GM10266 (cell line): Measurements from ENCODE around the gene CDPF1.

Source experiments
- DNase-seq: peaks from one replicate; pipeline ENCODE4 v3.0.0; 2012; ENCODE audit errors: extremely low spot score
- TF ChIP-seq, protein P1 (sequence below): IDR thresholded peaks from 2 replicates; pipeline ENCODE4 v1.5.1; 2012; ENCODE audit warnings: mild to moderate bottlenecking, low read depth; ENCODE audit not compliant: control insufficient read depth, insufficient read depth; ENCODE audit errors: missing control alignments

Gene CDPF1

DNA sequence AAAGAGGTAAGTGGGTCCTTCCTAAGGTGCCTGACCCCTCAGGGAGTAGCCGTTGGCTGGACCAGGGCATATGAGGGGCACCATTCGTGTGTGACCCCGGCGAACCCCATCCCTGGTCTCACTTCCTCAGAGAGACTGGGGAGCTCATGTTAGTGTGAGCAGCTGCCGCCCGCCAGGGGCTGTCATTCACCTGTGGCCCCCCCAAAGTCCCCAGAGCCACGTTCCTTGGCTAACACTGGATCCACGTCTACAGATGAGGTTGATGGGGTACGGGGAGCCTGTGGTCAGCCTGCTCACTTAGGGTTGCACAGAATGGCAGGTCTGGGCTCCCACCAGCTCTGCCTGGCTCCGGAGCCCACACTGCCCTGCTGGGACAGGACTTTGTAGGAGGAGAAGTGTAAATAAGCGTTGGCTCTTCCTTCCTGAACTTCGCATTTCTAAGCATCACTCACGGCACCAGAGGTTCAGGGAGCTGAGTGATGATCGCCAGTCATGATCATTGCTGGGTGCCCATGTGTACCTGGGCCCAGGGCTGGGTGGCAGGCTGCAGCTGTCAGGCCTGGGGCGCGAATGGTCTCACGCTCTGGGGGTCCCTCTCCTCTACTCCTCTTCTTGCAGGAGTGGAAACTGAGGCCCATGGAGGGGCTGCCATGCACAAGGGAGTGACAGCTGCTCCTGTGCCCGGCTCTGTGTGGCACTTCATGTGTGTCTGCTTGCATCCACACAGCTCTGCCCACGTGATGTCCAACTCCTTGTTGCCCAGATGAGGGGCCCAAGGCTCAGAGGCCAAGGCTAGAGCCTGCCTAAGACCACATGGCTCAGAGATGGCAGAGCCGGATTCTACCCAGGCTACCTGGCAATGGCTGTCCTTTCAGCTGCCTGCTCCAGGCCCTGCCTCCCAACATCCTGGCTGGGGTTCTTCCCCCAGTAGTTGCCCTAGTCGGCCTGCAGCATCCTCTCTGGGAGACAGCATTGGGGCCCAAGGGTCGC is 28.9 kb upstream of the CDPF1 start:
- DNase-seq, result no peak
- TF ChIP-seq, protein P1, sequence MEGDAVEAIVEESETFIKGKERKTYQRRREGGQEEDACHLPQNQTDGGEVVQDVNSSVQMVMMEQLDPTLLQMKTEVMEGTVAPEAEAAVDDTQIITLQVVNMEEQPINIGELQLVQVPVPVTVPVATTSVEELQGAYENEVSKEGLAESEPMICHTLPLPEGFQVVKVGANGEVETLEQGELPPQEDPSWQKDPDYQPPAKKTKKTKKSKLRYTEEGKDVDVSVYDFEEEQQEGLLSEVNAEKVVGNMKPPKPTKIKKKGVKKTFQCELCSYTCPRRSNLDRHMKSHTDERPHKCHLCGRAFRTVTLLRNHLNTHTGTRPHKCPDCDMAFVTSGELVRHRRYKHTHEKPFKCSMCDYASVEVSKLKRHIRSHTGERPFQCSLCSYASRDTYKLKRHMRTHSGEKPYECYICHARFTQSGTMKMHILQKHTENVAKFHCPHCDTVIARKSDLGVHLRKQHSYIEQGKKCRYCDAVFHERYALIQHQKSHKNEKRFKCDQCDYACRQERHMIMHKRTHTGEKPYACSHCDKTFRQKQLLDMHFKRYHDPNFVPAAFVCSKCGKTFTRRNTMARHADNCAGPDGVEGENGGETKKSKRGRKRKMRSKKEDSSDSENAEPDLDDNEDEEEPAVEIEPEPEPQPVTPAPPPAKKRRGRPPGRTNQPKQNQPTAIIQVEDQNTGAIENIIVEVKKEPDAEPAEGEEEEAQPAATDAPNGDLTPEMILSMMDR, result no peak

DNA sequence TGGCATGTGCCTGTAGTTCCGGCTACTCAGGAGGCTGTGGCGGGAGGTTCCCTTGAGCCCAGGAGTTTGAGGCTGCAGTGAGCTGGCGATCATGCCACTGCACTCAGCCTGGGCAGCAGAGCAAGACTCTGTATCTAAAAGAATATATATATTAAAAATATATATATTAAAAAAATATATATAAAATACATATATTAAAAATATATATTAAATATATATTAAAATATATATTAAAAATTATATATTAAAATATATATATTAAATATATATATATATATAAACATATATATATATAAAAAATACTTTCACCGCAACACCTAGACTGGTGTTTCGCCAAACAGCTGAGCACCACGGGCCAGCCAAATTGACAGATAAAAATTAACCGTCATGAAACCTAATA is 26.5 kb upstream of the CDPF1 start:
- no peak for DNase-seq
- TF ChIP-seq, protein P1, result no peak

DNA sequence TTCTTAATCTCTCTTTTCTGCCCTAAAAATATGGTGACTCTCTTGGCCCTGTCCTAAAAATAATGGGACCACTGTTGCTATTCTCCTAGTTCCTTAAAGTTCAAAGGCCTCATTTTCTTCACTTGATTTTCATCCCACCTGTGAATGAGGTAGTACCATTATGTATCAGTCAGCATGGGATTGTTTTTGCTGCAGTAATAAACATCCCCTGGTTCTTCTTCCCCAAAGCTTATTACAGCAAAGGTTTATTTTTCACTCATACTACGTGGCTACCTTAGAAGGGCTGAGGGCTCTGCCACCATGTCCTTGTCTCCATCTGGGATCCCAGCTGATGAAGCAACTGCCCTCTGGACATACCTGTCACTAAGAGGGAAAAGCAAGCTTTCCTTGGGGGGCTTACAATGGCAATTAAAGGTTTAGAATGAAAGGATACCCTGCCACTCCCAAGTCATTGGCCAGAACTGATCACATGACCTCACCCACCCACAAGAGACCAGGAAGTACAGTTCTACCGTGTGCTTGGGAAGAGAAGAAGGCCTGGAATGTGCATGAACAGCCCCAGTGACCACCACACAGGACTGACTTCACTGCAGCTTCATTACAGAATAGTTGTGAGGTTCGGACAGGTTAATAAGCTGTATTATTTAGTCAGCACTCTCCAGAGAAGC is 25.5 kb upstream of the CDPF1 start:
- no peak for DNase-seq
- TF ChIP-seq, protein P1, result no peak

DNA sequence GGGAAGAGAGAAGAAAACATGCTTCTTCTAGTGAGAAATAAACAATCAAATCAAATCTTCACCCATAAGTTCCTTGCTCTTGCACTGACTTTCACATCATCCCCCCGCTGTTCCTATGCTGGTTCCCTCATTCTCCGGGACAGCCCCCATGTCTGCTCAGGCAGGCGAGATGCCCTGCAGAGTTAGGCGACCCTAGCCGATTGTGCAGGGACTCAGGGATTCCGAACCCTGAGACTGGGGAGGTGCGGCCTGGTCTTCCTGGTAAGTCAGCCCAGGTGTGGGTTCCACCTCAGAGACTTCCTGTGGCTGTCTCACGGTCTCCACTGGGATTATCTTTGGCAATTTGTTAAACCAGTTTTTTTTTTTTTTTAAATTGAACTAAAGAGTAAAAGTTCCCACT is 24.3 kb upstream of the CDPF1 start:
- DNase-seq, result no peak
- TF ChIP-seq, protein P1, result no peak

DNA sequence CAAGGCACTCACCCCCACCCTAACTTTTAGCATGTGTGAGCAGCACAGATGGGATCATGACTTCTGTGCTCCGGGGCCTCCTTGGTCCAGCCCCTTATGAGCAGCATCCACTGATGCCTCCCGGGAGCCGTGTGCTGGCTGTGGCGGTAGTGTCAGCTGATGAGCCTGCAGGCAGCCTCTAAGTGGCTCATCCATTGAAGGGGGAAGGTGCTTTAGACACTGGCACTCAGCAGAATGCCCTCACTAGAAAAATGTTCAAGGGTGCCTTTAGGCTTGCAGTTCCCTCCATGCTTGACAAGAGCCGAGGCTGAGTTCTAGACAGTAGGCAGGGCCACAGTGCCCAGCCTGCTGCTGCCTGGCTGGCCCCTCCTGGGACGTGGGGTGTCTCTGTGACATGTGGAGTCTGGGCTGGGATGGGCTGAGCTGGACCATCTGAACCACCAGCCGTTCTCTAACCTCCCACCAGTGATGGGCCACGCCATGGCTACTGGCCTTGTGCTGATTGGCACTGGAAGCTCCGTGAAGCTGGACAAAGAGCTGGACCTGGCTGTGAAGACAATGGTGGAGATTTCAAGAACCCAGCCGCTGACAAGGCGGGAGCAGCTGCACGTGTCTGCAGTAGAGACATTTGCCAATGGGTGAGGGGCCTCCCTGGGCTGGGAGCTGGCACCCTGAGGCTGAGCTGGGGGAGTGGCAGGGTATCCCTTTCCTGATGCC is 23.5 kb upstream of the CDPF1 start:
- DNase-seq, result no peak
- TF ChIP-seq, protein P1, result no peak

DNA sequence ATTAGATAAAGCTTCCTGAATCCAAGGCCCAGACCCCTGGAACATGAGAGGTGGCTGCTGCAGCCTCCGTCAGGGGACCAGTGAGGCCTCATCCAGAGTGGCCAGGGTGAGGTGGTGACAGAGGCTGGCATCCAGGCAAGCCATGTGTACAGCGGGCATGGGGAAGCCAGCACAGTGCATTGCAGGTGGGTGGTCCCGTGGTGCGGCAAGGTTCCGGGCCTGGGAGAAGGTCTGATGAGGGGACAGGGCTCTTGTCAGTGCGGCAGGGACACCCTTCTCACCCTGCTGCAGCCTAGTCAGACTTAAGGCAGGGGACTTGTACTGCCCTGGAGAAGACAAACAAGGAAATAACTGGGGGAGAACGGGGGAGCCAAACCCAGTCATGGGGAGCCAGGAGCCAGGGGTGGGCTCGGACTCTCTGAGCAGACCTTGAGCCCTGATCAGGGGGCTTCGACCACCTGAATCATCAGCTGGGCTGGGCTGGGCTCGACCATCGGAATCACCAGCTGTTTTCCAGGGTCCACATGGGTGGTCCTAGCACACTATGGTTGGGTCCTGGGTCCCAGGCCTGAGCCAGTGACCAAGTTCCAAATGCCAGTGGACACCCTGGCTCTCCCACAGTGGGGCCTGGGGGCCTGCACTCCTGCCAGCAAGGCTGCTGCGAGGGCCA is 22.8 kb upstream of the CDPF1 start:
- no peak for DNase-seq
- TF ChIP-seq, protein P1, result no peak
